ENCODE measurements around the gene RAB11FIP4. TPM values are rescaled to one million over a fixed set of nuclear protein-coding genes. Genes with fewer than 3 reads are reported as not detected.

The RAB11FIP4 gene
- total RNA-seq, 4 donors from 2014 or later: 28.9 to 46.8 (median 35.7) TPM

DNA sequence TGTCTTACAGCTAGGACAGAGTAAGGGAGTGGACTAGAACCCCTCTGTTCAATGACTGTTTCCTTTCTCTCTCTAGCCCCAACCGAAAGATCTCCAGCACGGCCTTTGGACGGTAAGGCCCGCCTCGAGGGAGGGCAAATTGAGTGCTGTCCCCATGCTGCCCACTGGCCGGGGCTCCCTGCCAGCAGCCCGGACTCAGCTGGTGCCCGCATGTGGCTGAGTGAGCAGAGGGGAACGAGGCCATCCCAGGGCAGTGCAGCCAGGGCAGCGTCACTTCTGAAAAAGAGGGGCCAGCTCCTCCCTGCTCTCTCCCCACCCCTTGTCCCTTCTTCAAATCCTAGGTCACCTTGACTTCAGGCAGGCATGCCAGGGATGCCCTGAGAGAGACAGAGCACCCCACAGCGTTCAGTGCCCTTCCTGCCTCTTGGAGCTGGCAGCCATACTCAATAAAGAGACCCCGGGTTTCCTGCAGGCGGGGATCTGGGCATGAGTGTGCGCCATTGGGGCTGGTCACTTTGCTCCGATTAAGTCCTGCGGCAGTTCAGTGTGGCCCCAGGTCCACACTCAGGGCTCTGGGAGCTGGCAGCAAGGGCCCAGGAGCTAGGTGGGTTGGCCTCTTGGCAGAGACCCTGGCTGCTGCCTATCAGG lies 130.9 kb downstream of the RAB11FIP4 start:
- Histone ChIP-seq H3K4me1 (peaks cover 6% of the 10 kb centered on the region), H3K27me3 (no peaks in the 10 kb centered on the region), H3K9me3 (no peaks in the 10 kb centered on the region), H3K4me3 (no peak overlapping the region), H3K27ac (no peak overlapping the region), H3K36me3 (peaks cover 25% of the 10 kb centered on the region)
- TF ChIP-seq POLR2A (IDR thresholded peaks at IDR 0.05) (no peak), EP300 (IDR thresholded peaks at IDR 0.05) (no peak)
- TF ChIP-seq, protein P1, sequence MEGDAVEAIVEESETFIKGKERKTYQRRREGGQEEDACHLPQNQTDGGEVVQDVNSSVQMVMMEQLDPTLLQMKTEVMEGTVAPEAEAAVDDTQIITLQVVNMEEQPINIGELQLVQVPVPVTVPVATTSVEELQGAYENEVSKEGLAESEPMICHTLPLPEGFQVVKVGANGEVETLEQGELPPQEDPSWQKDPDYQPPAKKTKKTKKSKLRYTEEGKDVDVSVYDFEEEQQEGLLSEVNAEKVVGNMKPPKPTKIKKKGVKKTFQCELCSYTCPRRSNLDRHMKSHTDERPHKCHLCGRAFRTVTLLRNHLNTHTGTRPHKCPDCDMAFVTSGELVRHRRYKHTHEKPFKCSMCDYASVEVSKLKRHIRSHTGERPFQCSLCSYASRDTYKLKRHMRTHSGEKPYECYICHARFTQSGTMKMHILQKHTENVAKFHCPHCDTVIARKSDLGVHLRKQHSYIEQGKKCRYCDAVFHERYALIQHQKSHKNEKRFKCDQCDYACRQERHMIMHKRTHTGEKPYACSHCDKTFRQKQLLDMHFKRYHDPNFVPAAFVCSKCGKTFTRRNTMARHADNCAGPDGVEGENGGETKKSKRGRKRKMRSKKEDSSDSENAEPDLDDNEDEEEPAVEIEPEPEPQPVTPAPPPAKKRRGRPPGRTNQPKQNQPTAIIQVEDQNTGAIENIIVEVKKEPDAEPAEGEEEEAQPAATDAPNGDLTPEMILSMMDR (IDR thresholded peaks at IDR 0.05): no peak
- DNase-seq (ENCODE audit: low spot score in 2 of 2): no peak
- 86% methylated on average over 11 of the region's 16 CpGs for WGBS

DNA sequence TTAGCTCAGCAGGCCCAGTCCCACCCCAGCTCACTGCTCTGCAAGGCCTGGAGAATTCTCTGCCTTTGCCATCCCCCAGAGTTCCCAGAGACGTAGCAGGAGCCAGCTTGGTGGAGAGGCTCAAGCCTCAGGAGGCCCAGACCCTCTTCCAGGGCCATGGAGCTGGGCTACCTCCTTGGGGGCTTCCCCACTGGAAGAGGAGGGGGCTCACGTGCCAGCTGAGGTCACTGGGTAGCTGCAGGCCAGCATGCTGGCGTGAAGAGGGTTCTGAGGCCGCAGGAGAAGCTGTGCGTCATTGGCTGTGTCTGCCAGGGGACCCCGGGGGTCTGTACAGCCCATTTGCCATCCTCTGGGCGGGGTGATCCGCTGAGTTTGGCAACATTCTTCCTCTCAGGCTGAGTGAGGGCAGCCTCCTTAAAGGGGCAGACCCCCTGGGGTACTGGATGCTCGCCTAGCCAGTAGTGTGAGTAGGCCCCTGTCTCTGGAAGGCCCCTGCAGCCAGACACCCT lies 131.6 kb downstream of the RAB11FIP4 start:
- DNase-seq (ENCODE audit: low spot score in 2 of 2): no peak
- Histone ChIP-seq H3K27me3 (no peaks in the 10 kb centered on the region), H3K36me3 (peaks cover 25% of the 10 kb centered on the region), H3K27ac (no peak overlapping the region), H3K4me1 (peaks cover 6% of the 10 kb centered on the region), H3K9me3 (no peaks in the 10 kb centered on the region), H3K4me3 (no peak overlapping the region)
- WGBS: 100% methylated on average over 3 of the region's 9 CpGs
- no peak for TF ChIP-seq POLR2A (IDR thresholded peaks at IDR 0.05)
- TF ChIP-seq POLR2AphosphoS5 (IDR thresholded peaks at IDR 0.05): no peak
- TF ChIP-seq, protein P1 (IDR thresholded peaks at IDR 0.05): no peak
- no peak for TF ChIP-seq EP300 (IDR thresholded peaks at IDR 0.05)

DNA sequence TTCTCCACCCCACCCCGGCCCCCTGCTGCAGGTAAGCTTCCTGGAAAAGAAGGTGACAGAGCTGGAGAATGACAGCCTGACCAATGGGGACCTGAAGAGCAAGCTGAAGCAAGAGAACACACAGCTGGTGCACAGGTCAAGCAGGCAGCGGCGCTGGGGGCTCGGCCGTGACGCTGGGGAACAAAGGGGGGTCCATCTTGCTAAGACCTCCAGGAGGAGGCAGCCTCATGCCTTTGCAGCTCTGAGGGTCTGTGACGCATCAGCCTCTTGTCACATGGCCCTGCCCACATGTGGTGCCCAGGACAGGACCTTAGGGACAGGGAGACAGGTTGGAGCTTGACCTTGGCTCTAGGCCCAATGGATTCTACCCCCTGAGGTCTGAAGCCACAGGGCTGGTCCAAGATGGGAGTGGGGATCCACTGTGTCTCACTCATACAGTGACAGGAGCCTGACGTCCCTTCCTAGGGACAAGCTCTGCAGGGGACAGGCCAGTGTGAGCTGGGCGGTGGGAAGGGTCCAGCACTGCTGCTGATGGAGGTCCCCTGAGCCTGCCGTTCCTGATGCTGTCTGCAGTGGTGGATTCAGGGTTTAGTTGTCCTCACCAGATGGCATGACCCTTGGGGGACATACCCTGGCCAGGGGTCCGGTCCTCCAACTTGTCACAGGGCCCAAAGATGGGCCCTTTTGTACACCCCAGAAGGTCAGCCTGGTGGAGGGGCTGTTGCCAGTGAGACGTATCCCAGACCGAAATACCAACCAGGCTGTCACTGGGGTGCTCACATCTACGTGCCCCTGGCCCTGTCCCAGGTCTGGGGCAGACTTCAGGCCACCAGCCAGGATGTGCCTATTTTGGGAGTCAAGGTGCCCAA lies 132.6 kb downstream of the RAB11FIP4 start:
- TF ChIP-seq POLR2A (IDR thresholded peaks at IDR 0.05): no peak
- no peak for TF ChIP-seq EP300 (IDR thresholded peaks at IDR 0.05)
- TF ChIP-seq POLR2AphosphoS5 (IDR thresholded peaks at IDR 0.05): no peak
- TF ChIP-seq, protein P1 (IDR thresholded peaks at IDR 0.05): no peak
- Histone ChIP-seq H3K27me3 (no peaks in the 10 kb centered on the region), H3K36me3 (peaks cover 35% of the 10 kb centered on the region), H3K27ac (no peak overlapping the region), H3K9me3 (no peaks in the 10 kb centered on the region), H3K4me3 (no peak overlapping the region), H3K4me1 (peaks cover 6% of the 10 kb centered on the region)
- WGBS: 99% methylated on average over 11 of the region's 14 CpGs
- no peak for DNase-seq (ENCODE audit: low spot score in 2 of 2)

DNA sequence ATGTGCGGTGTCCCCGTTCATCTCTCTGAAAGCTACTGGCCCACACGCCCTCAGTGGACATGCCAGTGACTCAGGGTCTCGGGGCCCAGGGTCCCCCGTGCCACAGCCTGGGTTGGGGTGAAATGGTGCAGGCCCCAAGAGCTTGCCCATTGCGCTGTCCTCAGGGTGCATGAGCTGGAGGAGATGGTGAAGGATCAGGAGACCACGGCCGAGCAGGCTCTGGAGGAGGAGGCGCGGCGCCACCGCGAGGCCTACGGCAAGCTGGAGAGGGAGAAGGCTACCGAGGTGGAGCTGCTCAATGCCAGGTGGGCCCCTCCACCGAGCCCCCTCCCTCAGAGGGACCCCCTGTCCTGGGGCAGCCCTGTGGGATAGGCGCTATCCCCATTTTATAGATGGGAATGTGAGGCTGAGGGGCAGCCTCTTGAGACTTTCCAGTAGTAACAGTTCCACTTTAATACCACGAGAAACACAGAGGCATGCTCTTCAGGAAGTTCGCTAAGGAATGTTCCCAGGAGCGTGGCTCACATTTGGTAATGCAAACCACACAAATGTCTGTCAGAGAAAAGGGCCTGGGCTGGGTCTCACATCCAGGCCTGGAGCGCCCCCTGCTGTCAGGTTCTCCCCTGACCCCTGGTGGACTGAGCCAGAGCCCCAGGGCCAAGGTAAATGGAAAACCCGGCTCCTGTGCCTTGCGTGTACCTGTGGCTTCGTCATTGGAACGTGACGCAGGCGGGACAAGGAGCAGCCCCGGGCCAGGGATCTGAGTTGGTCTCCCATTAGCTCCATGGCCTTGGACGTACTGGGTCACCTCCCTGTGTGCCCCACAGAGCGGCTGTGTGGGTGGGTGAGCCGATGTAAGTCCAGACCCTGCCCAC lies 133.7 kb downstream of the RAB11FIP4 start:
- Histone ChIP-seq H3K9me3 (no peaks in the 10 kb centered on the region), H3K27ac (no peak overlapping the region), H3K36me3 (peaks cover 39% of the 10 kb centered on the region), H3K4me1 (peaks cover 6% of the 10 kb centered on the region), H3K27me3 (no peaks in the 10 kb centered on the region), H3K4me3 (no peak overlapping the region)
- peak; percentile 86 to 91 for DNase-seq (ENCODE audit: low spot score in 2 of 2)
- 84% methylated on average over 20 of the region's 31 CpGs for WGBS
- TF ChIP-seq, protein P1 (IDR thresholded peaks at IDR 0.05): peak; percentile 85 to 86
- no peak for TF ChIP-seq POLR2A (IDR thresholded peaks at IDR 0.05)

Measured in suprapubic skin (tissue), 4 donors.